ENCODE measurements around the gene AKR7A3.
"Not testable (repeated sequence)": the region's sequence is repeated elsewhere in the genome, so short reads cannot be mapped to it uniquely, and the experiment has no call there.

Gene AKR7A3

DNA sequence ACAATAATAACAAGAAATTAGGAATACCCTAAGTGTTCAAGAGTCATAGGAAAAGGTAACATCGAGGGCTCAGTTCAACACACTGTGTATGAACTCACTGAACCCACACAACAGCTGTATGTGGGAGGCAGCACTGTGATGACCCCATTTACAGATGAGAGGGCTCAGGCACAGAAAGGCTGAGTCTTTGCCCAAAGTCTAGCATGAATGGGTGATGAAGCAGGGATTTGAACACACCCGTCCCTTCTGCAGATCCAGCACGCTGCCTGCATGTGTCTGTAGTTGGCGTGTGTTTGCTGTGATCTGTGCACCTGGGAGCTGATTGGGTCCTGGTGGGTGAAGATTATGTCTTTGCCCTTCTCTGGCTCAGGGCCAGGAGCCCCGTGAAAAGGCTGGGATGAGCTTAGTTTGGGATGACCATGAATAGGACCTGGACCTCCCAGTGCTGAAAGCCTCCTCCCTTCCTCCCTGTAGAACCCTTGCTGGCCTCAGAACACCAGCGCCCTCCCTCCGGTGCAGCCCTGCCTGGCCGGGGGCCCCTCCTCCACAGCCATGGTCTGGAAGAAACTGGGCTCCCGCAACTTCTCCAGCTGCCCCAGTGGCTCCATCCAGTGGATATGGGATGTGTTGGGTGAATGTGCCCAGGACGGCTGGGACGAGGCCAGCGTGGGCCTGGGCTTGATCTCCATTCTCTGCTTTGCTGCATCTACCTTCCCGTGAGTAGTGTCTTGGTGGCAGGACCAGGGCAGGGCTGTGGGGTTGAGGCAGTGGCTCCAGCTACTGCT lies 28.7 kb upstream of the AKR7A3 start:
- no peak for DNase-seq

DNA sequence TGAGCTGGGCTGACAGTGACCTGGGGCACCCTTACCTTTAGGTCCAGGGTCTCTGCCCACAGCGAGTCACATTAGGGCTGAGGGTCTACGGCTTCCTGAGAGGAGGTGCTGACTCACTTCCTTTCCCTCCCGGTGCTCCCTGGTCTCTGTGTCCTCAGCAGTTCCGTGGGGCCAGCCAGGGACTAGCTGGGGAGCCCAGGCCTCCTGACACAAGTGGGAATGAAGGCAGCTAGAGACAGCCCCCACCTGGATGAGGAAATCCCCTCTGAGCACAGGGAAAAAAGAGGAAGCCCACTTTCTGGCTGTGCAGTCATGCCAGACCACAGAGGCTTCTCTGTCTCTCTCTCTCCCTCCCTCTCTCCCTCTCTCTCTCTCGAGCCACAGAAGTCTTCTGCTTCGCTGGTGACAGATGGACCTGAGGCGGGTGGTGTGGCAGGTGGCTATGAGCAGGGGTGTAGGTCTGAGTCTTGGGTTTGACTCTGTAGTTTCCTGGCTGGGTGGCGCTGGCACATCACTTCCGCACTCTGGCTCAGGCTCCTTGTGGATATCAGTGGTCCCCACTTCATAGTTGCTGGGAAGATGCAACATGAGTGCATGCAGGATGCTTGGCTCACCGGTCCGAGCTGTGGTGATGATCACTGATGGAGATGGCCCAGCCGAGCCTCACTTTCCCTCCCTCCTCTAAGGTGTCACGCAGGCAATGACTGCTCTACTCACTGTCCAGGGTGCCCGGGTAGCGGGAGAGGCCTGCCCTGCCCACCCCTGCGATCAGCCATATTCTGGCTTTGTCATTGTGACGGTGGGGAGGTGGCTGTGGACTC lies 27.0 kb upstream of the AKR7A3 start:
- DNase-seq: peak in 1 of 2 donors; percentile 51

DNA sequence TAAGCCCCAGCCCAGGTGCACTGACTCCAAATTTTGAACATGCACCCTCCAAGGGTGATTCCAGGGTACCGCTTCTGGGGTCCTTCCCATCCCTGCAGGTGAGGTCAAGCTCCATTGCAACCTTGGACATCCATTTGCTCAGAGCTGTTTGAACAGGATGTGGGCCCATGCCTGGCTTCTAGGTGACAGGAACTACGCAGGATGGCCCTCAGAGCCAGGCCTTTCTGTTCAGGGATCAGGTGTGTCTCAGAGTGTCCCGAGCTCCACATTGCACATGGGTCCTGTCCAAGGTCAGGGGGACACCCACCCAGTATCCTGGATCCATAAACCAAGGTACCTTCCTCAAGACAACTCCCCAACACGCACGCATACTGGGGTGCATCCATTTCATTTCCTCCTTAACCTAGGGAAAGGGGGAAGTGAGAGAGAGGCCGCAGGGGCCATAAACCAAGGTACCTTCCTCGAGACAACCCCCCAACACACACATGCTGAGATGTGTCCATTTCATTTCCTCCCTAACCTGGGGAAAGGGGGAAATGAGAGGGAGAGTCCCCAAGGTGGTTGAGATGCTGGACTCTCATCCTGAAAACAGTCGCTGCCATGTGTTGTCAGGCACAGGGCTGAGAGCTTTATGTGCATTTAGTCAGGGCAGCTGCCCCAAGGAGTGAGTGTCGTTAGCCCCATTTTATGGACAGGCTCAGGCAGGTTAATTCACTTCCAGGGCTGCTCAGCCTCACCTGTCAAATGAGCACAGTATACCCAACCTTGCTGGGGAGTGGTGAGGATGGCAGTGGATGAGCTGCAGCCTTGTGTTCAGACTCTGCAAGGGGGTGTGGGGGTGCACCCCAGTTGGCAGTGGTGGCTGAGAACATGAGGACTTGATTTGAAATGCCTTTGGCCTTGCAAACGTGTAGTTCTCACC lies 25.7 kb upstream of the AKR7A3 start:
- DNase-seq: no peak

DNA sequence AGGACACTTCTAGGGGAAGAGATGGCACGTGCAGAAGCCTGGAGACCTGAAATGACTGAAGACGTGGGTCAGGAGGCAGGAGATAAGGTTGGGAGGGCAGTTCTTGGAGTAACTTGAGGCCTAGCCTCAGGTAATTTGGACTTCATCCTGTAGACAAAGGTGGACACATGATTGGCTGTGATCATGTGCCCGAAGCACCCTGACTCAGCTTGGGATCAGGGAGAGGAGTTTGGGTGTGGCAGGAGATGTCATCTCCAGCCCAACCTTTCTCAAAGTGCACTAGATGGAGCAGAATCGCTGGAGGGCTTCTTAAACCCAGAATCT lies 25.0 kb upstream of the AKR7A3 start:
- DNase-seq: no peak

DNA sequence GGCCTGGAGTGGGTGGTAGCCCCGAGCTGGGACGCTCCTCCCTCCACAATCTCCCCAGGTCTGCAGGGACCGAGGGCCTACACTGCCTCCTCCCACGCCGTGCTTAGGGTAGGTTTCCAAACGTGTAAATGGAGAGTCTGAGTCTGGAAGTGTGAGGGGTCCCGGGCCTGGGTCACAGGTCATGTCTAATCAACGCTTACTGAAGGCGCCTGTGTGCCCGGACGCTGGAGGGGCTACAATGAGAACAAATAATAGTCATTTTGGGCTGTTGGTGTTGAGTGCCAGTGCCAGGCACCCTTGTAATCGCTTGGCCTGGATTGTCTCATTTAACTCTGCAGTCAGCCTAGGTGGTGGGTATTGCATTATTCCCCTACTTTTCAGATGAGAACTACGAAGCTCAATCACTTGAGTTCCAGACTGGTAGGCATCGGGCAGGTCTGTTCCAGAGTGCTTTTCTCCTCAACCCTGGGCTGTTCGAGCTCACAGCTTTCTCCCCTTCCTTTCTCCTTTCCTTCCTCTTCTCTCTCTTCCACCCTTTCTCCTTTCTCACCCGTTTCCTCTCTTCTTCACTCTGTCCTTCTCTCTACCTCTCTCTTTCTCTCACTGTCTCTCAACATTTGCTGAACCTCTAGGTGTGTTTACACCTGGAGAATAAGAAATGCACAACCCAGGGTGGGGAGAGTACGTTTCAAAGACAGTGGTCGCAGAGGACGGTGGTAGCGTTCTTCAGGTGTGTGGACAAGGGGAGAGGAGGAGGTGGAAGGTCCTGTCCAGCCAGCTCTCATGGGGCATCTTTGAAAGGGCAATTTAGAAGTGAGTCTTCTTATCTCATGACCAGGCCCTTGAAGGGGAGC lies 24.4 kb upstream of the AKR7A3 start:
- peak in 1 of 2 donors; percentile 16 for DNase-seq

DNA sequence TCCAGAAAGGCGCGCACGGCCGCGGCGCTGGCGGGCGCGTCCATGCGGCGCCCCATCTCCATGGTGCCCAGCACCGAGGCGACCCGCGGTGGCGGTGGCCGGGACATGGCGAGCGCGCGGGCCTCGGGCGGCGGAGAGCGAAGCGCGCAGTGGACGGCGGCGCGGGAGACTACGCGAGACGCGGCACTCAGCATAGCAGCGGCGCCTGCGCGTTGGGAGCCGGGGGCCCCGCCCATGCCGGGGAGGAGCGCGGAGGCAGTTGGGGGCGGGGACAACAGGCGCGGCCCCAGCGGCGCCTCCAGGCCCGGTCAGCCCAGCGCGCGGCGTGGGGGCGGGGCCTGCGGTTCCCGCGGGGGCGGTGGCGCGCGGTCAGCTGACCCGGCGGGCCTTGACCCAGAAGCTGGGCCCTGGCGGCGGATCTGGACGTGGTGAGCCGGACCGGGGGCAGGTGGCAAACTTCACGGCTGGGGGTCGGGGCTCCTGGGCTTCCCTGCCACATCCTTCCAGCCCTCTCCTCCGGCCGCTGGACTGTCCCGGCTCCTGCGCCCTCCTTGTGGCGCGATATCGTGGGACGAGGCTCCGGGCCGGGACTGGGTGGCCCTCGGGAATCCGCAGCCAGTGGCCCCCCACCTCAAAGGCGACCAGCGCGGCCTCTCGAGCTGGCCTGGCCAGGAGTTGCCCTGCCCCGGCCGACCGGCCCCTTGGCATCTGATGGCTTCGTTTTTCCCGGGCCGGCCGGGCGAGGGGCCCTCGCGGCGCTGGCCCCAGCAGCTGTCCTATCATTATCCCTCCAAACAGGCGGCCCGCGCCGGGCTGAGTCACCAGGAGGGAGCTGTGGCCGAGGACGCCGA lies 23.6 kb upstream of the AKR7A3 start, which contains the start of the genes AKR7A2 and SLC66A1:
TSS of gene AKR7A2 (minus strand) at position 214 of the 851 bp plus-strand sequence. CDS start at position 194, 20 bp downstream.
TSS of gene SLC66A1 (plus strand) at position 396 of the 851 bp plus-strand sequence. CDS start 5,352 bp downstream, outside the sequence.
- DNase-seq: peak; percentile 89 to 93

DNA sequence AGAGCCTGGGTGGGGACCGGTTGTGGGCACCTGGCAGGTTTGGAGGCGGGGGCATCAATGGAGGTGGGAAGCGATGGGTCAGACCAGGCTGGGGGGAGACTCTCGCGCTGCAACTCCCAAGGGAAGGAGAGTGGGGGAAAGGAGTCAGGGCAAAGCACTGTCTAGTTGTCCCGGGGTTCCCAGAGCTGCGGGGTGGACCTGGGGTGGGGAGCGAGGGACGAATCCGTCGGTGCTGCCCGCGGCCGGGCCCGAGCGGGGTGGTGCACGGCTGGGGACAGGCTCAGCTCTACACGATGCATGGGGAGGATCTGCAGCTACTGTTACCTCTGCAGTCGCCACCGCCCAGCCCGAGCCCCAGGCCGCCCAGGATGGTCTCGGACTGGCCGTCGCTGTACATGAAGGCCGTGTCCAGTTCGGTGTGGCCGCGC lies 22.9 kb upstream of the AKR7A3 start:
- no peak for DNase-seq

DNA sequence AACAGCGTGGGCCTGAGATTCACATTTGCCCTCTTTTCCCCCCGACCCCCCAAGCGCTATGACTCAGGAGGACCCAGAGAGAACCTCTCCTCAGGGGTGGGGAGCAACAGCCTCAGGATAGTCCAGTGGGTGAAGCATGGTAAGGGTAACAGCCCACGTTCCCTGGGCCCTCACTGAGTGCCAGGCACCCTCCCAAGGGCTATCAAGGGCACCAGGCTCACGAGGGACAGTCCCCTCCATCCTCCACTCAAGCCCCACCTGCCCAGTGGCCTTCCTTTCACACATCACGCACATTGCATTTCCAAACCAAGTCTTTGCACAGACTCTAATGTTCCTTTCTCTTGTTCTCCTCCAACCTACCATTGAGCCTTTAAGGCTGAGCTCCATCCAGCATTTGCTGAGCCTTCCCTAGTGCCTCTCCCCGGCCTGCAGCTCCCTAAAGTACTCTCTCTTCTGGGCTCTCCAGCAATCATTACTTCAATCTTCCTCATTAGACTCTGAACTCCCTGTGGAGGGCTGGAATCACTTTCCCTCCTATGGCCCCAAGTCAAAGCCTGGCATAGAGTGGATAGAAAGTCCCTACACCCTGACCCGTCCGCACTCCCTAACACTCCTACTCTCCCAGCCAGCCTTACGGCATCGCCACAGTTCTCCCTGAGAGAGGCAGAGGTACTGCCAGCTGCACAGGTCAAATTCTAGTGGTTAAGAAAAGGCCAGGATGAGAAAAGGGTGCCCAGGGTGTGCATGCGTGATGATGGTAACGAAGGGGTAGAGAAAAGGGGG lies 22.3 kb upstream of the AKR7A3 start:
- DNase-seq: no peak

DNA sequence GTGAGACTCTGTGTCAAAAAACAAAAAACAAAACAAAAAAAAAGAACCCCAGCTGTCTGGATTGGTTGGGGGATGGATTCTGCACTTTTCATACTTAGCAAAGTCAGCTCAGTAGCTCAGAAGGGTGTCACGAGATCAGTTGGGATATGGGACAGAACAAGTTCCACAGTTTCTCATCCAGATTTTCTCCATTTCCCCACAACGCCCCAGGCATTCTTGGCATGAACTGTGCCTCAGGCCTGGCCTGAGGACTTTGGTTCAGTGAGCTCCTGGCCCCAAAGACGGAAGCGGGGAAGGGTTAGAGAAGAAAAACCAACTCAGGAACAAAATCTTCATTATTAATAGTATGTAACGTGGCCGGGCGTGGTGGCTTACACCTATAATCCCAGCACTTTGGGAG lies 21.5 kb upstream of the AKR7A3 start:
- no peak for DNase-seq

DNA sequence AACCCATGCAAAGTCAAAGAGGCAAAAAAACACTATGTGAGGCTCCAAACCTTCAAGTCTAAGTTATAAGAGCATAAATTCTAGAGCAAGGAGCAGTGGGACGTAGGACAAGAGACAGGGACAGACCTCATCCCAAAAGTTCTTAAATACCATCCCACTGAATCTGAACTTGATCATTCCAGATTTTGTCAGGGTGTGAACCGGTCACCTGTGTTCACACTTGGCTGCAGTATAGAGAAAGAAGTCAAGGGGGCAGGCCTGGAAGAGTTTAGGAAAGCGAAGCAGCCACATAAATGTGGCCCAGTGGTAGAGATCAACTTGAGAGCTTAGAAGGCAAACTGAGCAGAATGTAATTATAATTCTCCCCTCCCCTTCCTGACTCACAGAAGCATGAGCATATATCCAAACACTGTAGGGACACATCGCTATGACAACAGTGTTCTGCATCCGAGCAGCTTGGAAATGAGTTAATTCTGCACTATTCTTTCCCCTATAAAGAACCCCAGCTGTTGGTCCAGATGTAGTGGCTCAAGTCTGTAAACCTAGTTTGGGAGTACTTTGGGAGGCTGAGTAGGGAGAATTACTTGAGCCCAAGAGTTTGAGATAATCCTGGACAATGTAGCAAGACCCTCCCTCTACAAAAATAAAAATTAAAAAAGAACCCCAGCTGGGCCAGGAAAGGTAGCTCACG lies 20.7 kb upstream of the AKR7A3 start:
- no peak for DNase-seq

DNA sequence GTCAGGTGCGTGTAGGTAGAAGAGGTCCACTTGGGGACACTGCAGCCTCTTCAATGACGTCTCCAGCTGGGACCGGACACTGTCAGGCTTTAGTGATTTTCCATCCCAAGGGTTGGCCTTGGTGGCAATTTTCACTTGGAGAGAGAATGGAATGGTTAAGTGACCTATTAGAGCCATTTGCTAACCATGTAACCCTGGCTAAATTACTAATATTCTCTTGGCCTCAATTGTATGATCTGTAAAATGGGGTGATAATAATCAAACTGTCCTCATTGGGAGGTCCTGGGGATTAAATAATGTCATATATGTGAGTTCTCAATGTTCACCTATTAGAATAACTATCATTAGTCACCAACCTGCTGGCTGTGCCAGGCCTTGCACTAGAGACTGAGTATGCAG lies 19.9 kb upstream of the AKR7A3 start:
- no peak for DNase-seq

DNA sequence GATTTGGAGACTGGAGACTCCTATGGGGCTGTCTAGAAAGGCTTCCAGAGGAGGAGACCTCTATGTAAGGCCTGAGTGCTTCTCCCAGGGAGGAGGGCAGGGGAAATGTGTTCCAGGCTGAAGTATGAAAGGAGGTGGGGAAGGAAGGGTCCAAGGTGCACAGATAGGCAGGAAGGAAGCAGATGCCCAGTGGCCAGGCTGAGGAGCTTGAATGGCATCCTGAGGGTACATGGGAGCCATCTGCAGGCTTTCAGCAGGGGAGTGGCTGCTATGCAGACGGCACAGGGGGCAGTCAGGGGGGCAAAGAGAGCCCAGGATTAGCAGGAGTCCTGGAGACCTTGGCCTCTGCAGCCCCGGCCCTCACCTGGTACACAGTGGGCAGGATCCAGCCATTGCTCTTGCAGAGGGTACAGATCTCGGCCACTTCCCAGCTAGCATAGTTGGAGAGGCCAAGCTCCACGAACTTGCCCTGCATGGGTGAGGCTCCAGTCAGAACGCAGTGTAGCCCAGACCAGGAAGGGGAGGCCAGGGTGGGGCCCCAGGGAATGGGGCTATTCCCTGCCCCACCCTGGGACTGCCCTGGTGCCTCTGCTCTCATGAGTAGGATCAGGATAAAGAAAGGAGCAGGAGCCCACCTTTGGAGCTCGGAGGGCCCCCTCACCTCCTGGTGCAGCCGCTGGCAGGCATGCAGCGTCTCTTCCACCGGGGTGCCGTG lies 19.4 kb upstream of the AKR7A3 start:
- no peak for DNase-seq

DNA sequence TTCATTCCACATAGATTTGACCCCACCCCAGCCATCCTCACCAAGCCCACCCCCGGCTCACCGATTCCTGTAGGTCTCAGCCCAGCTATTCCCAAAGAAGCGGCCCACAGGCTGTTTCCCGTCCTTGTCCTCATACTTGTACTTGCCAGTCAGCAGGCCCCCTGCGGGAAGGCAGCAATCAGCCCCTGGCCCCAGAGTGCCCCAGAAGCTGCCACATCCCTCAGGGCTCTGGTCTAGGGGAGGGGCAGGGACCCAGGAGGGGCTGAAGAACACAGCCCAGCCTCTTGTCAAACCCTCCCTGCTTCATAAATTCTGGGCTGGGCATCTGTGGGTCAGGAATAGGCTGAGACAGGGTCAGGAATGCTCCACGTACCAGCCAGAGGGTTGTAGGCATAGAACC lies 18.4 kb upstream of the AKR7A3 start:
- no peak for DNase-seq

DNA sequence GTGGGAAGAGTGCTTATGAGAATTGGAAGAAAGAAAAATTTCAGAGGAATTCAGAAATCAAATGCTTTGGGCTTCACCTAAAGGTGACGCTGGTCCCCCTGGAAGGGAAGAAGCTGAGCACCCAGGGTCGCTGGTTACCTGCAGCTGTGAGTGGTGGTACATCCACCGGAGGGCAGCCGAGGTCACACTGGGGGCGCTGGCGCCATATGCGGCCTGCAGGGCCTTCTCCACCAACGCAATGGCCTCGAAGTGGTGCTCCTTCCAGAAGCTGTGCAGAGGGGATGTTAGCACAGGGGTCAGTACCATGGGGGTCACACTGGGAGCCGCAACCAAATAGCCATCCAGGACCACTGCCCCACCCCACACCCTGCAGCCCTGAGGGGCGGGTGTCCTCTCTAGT lies 17.3 kb upstream of the AKR7A3 start:
- DNase-seq: no peak

DNA sequence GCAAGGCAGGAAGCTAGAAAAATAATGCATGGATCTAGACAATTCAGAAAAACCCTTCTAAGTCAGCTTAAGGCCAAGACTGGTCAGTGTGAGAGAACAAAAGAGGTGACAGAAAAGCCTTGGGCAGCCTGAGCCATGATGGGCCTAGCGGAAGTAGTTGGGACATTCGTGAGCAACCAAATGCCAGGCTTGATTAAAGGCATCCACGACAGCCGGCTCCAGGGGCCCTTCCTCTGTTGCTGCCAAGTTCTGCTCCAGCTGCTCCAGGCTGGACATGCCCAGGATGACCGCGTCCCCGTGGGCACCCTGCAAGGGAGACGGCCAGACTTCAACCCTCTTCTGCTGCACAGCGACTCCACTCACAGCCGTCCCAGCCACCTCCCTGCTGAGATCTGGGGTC lies 15.5 kb upstream of the AKR7A3 start:
- DNase-seq: not testable (repeated sequence)

DNA sequence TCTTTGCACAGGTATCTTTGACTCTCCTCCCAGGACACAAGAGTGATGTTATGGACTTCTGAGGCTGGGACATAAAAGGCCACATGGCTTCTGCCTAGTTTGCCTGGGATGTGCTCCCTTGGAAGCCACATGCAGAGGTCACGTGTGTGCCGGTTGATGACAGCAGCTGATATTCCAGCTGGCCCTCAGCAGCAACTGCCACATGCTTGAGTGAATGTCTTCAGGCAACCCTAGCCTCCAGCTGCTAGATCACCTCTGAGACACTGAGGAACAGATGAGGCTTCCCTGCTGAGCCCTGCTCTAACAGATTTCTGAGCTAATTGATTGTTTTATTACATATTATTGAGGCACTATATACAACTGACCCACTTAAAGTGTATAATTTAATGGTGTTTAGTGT lies 11.6 kb upstream of the AKR7A3 start:
- DNase-seq: no peak

DNA sequence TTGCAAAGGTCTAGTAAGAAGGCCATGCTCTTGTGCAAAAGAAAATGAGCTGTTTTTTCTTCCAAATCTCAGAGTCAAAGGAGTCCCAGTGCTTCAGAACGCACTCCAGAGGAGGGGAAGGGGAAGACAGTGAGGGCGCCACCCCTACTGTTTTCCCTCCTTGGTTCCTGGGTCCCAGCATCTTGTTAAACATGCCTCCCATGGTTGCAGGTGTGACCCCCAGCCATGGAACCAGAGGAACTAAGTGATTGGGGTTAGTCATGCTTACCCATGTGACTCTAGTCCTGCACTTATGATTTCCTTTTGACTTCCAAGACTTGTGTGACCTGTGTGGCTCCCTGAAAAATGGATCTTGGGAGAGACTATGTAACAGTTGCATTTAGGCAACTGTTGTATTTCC lies 6.1 kb upstream of the AKR7A3 start:
- DNase-seq: no peak

DNA sequence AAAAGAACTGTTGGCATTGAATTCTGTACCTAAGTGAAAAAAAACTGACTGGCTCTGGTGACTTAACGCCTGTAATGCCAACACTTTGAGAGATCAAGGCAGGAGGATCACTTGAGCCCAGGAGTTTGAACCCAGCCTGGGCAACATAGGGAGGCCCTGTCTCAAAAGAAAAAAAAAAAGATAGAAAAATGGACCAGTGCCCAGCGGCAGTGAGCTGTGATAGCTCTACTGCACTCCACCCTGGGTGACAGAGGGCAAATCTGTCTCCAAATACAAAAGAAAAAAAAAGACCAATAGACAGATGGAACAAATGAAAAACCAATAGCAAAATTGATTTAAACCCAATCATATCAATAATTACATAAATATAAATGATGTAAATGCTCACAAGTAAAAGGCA lies 674 bp upstream of the AKR7A3 start:
- no peak for DNase-seq
